HPDE6-E6E7 (cell line): ENCODE measurements around the gene ADCY3.

Experiments used
- DNase-seq: peaks from one replicate; pipeline ENCODE4 v3.0.0; 2011; ENCODE audit warnings: missing footprints; ENCODE audit errors: extremely low spot score

Gene ADCY3

DNA sequence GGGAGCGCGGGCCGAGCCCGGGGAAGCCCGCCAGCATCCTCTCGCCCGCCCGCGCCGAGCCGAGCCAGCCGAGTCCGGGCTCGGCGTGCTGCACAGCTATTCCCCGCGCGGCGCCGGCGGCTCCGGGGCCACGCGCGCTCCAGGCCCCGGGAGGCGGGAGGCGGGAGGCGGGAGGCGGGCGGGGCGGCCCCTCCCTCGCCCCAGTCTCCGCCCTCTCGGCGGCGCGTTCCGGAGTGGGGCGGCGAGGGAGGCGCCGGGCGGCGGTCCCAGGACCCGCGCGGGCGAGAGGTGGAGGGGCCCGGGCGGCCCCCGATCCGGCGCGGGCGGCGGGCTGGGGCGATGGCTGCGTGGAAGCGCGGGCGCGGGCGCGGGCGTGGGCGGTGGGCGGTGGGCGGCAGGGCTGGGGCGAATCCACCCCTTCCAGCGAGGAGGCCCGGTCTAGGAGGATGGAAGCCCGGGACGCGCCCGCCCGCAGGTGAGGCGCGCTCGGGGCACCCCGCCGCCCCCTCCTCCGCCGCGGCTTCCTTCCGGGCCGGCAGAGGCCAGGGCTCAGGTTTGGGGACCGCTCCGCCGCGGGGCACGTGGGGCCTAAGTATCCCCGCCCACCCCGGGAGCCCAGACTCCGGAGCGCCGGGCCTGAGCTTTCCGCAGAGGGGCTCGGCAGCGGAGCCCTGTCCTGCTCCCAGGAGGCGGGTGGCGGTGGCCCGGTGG is at the start of gene ADCY3:
Gene ADCY3, minus strand, starts transcription at position 140 of the 711 bp plus-strand sequence. CDS start 1,250 bp downstream, outside the sequence.
- peak; percentile 46 for DNase-seq

- DNase-seq = no peak
Observed at GRCh38 chr2:24969784-24970183, 49.7 kb upstream of the ADCY3 start.

- no peak for DNase-seq
Observed at GRCh38 chr2:24961903-24962302, 41.9 kb upstream of the ADCY3 start.

DNA sequence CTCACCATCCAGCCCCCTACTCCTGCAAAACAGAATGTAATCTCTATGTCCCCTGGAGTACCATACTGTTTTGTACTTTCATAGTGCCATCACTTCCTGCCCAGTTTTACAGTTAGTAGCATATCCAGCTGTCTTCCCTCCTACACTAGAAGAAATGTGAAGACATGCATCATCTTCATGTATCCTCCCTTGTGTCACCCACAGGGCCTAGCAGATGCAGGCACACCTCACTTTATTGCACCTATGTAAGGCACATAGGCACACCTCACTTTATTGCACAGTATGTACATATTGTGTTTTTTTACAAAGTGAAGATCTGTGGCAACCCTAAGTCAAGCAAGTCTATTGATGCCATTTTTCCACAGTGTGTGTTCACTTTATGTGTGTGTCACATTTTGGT is 39.7 kb upstream of the ADCY3 start:
- DNase-seq = no peak

- DNase-seq = no peak
Observed at GRCh38 chr2:24958411-24958935, 38.4 kb upstream of the ADCY3 start.

GRCh38 chr2:24957976-24958375 is 37.9 kb upstream of the ADCY3 start:
- no peak for DNase-seq

DNA sequence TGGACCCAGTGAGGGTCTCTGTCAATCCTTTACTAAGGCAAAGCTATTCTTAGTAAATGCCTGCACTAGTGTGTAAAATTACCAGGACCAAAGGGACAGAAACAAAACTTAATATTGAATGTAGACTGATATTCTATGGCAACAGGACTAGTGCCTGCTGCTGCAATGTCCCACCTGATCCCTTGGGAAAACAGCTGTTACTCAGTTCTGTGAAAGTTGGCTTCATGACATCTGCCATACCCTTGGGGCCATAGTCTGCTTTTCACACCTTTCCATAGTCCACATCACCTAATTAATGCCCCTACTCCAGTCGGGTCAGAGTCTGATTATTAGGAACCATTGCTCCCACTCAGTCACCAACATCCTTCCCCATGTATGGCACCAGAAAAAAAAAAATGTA is 37.2 kb upstream of the ADCY3 start:
- DNase-seq = no peak

GRCh38 chr2:24955921-24956320 is 35.9 kb upstream of the ADCY3 start:
- no peak for DNase-seq

- no peak for DNase-seq
Observed at GRCh38 chr2:24955232-24955631, 35.2 kb upstream of the ADCY3 start.

DNA sequence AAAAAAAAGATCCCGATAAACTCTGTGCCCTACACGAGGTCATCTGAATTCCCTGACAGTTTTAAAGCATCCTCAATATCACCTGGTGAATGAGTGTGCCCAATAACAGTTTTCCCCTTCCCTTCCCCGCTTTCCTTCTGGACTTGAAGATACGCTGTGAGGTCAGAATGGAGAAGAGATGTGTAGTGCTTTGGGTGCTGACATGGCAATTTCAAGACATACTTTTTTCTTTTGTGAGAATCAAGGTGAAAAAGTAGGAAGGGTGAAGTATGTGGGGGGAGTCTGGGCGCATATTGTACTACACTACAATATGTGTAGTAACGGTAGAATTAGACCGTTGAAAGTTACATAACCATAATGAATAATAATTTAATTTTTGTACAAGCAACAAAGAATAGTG is 30.1 kb upstream of the ADCY3 start:
- DNase-seq = no peak

- DNase-seq = no peak
Observed at GRCh38 chr2:24948506-24948905, 28.5 kb upstream of the ADCY3 start.

DNA sequence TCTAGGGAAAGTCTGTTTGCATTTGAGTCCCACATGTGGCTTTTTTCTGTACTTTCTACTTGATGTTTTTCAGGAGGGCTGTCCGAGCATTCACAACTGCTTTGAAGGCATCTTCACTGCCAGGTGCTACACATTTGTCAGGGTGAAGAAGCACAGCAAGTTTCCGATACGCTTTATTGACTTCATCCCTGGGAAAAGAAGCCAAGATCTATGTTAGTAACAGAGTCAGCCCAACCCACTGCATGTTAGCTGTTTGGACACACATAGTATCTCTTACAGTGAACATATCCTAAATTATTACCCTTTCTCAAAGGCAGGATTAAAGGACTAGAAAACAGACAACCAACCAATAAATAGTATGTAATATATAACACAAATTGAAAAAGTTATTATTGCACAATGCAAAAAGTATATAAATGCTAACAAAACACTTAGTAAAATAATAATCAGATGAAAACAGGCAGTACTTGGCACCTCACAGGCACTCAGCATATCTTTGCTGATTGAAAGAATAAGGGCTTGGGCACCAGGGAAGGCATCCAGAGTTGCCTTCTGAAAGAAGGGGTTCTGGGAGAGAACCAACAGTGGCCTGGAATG is 27.6 kb upstream of the ADCY3 start:
- DNase-seq = no peak

DNA sequence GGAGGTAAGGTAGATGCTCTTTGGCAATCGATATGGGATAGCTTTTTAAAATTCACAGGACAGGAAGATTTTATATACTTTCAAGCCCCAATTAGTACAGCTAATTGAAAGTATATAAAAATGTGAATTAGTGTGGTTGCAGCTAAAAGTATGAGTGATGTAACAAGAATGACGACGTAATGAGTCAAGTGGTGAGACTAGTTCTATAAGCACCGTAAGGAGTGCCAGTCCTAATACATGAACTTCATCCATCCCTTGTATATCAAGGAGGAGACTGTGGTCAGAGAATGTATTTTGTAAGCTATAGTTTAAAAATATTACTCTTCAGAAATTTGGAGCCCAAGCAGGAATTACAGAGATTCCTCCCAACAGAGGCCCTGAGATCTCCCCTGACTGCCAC is 25.9 kb upstream of the ADCY3 start:
- DNase-seq = no peak

GRCh38 chr2:24943427-24944053 is 23.5 kb upstream of the ADCY3 start:
- DNase-seq = no peak

DNA sequence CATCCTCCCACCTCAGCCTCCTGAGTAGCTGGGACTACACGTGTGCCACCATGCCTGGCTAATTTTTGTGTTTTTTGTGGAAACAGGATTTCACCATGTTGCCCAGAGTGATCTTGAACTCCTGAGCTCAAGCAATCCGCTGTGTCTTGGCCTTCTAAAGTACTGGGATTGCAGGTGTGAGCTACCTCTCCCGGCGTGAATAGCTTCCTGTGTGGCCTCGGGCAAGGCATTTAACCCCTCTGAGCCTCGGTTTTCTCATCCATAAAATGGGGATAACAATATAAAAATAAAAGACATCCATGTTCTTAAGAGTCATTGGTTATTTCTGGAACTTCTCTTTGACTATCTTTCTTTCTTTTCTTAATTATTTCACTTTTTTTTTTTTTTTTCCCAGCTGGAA is 19.3 kb upstream of the ADCY3 start:
- DNase-seq = no peak

DNA sequence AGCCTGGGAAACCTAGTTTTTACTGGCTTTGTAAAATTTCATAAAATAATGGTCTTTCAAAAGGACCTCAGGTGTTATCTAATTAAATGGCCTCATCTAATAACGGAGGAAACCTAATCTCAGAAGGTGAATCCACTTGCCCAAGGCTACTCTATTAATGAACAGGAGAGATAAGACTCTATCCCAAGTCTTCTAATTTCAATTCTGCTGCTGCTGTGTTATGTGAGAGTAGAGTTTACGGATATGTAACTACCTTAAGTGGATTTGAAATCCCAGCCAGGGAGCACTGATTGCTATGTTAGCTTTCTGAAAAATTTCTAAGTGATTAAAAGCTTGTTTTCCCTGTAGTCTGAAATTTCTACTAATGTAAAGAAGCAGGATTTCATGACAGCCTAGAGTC is 17.2 kb upstream of the ADCY3 start:
- DNase-seq = no peak

DNA sequence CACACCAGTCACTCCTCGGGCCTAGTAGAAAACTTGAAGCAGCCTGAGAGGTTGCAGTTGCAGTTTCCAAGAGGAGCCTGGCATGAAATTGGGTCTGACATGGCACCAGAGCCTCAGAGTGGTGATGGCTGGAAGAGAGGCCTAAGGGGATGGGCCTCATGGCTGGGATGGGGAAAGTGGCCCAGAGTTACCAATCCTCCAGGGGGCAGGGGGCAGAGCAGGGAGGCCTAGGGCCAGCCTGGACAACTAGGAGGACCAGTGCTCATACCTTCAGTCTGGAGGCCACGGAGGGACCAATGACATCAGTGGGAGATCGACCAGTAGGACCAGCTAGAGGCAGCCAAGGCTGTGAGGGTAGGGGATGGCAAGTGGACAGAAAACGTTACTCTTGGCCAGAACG is 15.1 kb upstream of the ADCY3 start:
- no peak for DNase-seq

- no peak for DNase-seq
Observed at GRCh38 chr2:24932715-24933114, 12.7 kb upstream of the ADCY3 start.

- peak; percentile 35 for DNase-seq
Observed at GRCh38 chr2:24930768-24931167, 10.7 kb upstream of the ADCY3 start.

DNA sequence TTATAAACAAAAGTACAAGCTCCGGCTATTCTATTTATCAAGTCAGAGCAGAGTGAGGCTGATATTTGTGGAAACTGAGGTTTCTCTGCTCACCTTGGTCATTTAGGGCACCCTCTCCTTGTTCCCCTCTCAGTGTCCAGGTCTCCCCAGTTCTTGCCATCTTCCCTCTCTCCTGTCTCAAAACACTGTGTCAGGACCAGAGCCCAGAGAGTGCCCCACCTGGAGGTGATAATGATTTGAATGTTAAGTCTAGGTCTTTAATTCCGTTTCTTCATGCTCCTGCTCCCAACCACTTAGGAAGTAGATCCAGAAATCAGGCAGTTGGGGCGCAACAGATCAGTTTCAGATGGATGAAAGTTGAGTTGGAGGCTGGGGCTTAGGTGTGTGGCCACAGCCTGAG is 9.2 kb upstream of the ADCY3 start:
- no peak for DNase-seq

DNA sequence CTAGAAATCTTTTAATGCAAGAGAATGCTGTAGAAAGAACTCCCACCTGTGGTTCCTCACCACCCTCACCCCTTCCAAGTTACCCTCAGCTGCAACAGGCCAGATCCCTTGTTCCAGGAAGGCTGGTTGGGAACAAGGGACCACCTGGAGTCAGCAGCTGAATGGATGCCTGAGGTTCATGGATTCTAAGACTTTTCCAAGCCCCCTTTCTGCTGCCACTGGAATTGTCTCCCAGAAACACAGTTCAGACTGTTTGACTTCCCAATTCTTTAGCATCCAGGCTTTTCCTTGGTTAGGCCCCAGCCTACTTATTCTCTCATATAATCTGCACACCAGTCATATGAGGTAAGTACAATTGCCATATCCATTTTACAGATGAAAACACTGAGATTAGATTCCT is 8.0 kb upstream of the ADCY3 start:
- no peak for DNase-seq

DNA sequence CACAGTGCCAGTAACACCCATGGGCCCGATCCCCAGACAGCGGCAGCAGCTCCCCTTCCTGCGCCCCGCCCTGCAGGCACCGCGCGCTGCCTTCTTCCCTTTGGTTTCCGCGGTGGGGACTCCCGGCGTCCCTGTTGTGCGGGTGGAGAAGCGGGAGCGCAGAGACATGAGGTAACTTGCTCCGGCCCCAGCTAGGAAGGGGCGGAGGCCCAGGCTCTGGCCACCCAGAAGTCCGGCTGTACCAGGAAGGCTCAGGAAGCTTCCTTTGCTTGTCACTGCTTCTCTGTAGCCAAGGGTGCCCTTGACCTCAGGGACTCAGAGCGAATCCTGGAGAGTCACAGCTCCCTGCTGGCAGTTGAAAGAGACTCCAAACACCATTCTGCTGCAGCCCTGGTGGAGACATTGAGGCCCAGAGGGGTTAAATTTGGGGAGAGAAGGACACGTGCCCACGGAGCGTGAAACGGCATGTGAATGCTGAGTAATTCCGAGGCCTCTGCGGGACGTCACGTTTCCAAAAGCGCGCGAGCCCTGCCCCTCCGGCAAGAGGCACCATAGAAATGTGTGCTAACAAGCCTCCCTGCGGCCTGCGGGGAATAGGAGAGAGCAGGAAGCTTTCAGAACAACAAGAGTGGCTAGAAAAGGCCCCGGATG is 6.7 kb upstream of the ADCY3 start:
- DNase-seq = no peak

- DNase-seq = no peak
Observed at GRCh38 chr2:24926220-24926601, 6.2 kb upstream of the ADCY3 start.
